Omental fat pad (tissue), 4 donors: ENCODE data around the gene PCSK1. TPM values are rescaled to one million over a fixed set of nuclear protein-coding genes. Genes with fewer than 3 reads are reported as not detected.

Experiments used
- ATAC-seq: fragments of 150-250 bp; one replicate; pipeline ENCODE4 v1.9.1; 2016; ENCODE audit warnings: mild to moderate bottlenecking, moderate library complexity; ENCODE audit not compliant: low FRiP score
- DNase-seq: peaks from one replicate; pipeline ENCODE4 v3.0.0-alpha.2; 2019; ENCODE audit warnings: low spot score
- CTCF ChIP-seq, 3 donors: fragments of 450-650 bp; IDR thresholded peaks; one replicate each; pipeline ENCODE4 v1.5.1; 2016 to 2017; ENCODE audit warnings: antibody characterized with exemption in 3 of 3, mild to moderate bottlenecking in 3 of 3, moderate library complexity in 2 of 3
- total RNA-seq, 4 donors: library from RNA; depleted of rRNA; stranded (reverse); fragments of >200 nt; gene quantifications; one replicate each; pipeline ENCODE4 v1.1.0, GENCODE V29; 2016

The PCSK1 gene
- total RNA-seq, 4 donors from 2014 or later = 0.32 to 1.7 (median 0.92) TPM

GRCh38 chr5:96427824-96428223, 5.2 kb downstream of the PCSK1 start:
- DNase-seq (no peak), ATAC-seq (no peak)
- TF ChIP-seq CTCF (IDR thresholded peaks at IDR 0.05) = no peak

GRCh38 chr5:96426831-96427230, 6.2 kb downstream of the PCSK1 start:
- DNase-seq (no peak), ATAC-seq (no peak)
- TF ChIP-seq CTCF (IDR thresholded peaks at IDR 0.05) = no peak

DNA sequence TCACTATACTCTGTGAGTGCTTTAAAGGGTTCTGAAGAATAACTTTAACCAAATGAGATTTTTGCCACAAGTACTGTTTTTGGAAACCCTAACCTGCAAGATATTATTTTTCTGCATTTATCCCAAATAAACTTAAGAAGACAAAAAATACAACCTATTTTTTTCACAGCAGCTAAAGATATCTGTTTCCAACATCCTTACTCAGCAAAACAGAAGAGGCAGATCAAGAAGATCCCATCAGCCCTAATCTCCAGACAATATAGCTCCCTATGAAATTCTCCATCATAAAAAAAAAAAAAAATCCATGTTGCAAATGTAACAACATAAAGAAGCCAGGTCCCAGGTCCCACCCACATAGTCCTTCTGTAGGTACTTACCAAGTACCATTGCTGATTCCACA, 7.6 kb downstream of the PCSK1 start:
- ATAC-seq (no peak), DNase-seq (no peak)
- TF ChIP-seq CTCF (IDR thresholded peaks at IDR 0.05) = no peak

DNA sequence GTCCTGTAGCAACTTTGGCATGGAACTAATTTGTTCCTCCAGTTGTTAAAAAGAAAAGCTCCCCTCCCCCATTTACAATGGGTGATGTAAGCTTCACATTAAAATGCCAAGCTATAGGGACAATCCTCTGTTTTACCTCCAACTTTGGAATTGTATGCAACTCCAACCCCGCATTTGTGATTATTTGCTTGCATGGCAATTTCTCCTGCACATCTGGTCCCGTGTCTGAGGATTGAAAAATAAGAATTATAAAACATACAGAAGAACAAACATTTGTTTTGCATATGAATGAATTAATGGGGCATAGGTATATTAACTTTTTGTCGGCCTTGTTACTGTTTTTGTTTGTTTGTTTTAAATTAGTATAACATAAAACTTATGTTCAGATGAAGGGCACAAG, 17.2 kb downstream of the PCSK1 start:
- DNase-seq (no peak), ATAC-seq (no peak)
- no peak for TF ChIP-seq CTCF (IDR thresholded peaks at IDR 0.05)

- DNase-seq = no peak
- TF ChIP-seq CTCF (IDR thresholded peaks at IDR 0.05) = no peak
- no peak for ATAC-seq
These were observed 20.1 kb downstream of the PCSK1 start for GRCh38 chr5:96412868-96413449.

- no peak for TF ChIP-seq CTCF (IDR thresholded peaks at IDR 0.05)
- ATAC-seq (no peak), DNase-seq (no peak)
These were observed 23.0 kb downstream of the PCSK1 start for GRCh38 chr5:96410013-96410412.

- TF ChIP-seq CTCF (IDR thresholded peaks at IDR 0.05) = no peak
- ATAC-seq (no peak), DNase-seq (no peak)
These were observed 24.1 kb downstream of the PCSK1 start for GRCh38 chr5:96408841-96409538.
